Activated CD4-positive, alpha-beta T cell treated with anti-CD3 and anti-CD28 coated beads, Interleukin-2, amount 10 ng/mL, durations not matched to agents 7 days and 5 days (primary cell): ENCODE results near the gene ITPA. TPM values are rescaled to one million over a fixed set of nuclear protein-coding genes. Genes with fewer than 3 reads are reported as not detected.

Experiments
- CTCF ChIA-PET: fragments of 350-600 bp; sonication (Branson Sonifier 250); formaldehyde crosslinking; loops from one replicate; lab custom pipeline; 2021; ENCODE audit warnings: antibody characterized with exemption; lab: Charles Lee
- POLR2A ChIA-PET: fragments of 350-600 bp; sonication (Branson Sonifier 250); formaldehyde crosslinking; loops from one replicate; lab custom pipeline; 2021; ENCODE audit warnings: antibody characterized with exemption; lab: Charles Lee
- DNase-seq: peaks from one replicate; pipeline ENCODE4 v3.0.0-alpha.2; 2020
- H3K27ac Mint-ChIP-seq: one replicate; pipeline ENCODE4 v1.8.0; 2021; ENCODE audit warnings: mild to moderate bottlenecking, moderate library complexity, mixed read lengths
- H3K27me3 Mint-ChIP-seq: one replicate; pipeline ENCODE4 v1.8.0; 2021; ENCODE audit warnings: mixed read lengths
- H3K36me3 Mint-ChIP-seq: one replicate; pipeline ENCODE4 v1.8.0; 2021; ENCODE audit warnings: low read depth, mixed read lengths
- H3K4me1 Mint-ChIP-seq: one replicate; pipeline ENCODE4 v1.8.0; 2021; ENCODE audit warnings: mixed read lengths
- H3K4me3 Mint-ChIP-seq: one replicate; pipeline ENCODE4 v1.8.0; 2021; ENCODE audit warnings: mild to moderate bottlenecking, moderate library complexity, mixed read lengths
- H3K9me3 Mint-ChIP-seq: one replicate; pipeline ENCODE4 v1.8.0; 2021; ENCODE audit warnings: mixed read lengths
- total RNA-seq, 2 experiments: library from RNA; stranded (reverse); gene quantifications; one replicate each; pipeline ENCODE4 v1.2.3, GENCODE V29; 2021

The ITPA gene
- total RNA-seq, 2 experiments from 2014 or later, result 52.1 to 72.7 TPM

- ChIA-PET CTCF (interaction anchor here (0.6 to 1.1 kb wide), 2 partner anchors 9 to 20 kb away, joined by 3 to 4 read pairs; partner anchors contain the start of gene SLC4A11), POLR2A (no interaction called here)
- Mint-ChIP-seq H3K9me3 (no peaks in the 10 kb centered on the region), H3K27me3 (peaks cover 34% of the 10 kb centered on the region), H3K27ac (no peak overlapping the region), H3K4me3 (no peak overlapping the region), H3K4me1 (peaks cover 3% of the 10 kb centered on the region), H3K36me3 (no peaks in the 10 kb centered on the region)
- no peak for DNase-seq
Measured at GRCh38 chr20:3248993-3249347, 39.7 kb downstream of the ITPA start.

DNA sequence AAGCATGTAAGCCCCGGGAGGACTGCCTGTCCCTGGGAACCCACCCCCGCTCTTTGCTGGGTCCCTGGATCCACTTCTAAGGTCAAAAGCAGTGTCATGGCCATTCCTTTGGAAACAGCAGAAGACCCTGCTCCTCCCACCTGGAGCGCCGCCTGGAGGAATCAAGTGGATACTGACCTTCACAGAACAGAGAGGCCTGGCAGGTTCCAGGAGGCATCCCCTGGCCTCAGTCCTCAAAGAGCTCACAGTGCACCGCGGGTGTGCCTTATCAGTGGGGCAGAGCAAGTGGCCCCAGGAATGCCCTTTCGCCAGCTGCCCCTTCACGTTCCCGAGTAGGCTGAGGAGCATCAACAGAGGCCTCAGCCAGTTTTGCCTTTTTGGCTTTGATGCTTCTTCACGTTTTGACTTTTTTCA, 40.8 kb downstream of the ITPA start:
- H3K4me1 Mint-ChIP-seq, result peaks cover 3% of the 10 kb centered on the region

DNA sequence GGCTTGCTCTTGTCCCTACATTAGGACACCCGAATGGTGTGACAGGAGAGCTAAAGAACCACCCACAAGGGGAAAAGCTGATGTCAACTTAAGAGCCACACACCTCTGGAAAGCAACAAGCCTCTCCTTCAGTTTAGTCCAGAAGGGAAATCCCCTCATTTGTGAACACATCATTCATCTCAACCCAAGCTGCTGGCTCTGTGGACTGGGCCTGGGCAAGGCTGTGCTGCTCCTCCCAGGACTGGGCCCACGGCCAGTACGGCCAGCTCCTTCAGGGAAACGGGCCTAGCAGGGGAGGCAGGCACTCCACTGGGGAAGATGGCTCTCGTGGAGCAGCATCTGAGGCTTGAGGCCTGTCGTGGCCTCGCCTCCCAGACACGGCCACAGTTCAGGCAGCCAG, 42.5 kb downstream of the ITPA start:
- POLR2A ChIA-PET, result no interaction called here
- Mint-ChIP-seq H3K27ac (no peak overlapping the region), H3K36me3 (no peaks in the 10 kb centered on the region), H3K4me1 (peaks cover 3% of the 10 kb centered on the region), H3K9me3 (no peaks in the 10 kb centered on the region), H3K27me3 (peaks cover 20% of the 10 kb centered on the region), H3K4me3 (no peak overlapping the region)
- CTCF ChIA-PET, result interaction anchor here (1.0 kb wide), 1 partner anchor 12 kb away, joined by 3 read pairs; no protein-coding TSS in a partner anchor
- DNase-seq, result no peak

More for the DNA sequence above, 40.8 kb downstream of the ITPA start:
- CTCF ChIA-PET, result interaction anchor here (0.6 to 1.1 kb wide), 2 partner anchors 10 to 559 kb away, joined by 4 read pairs; partner anchors contain the start of gene SLC4A11
- Mint-ChIP-seq H3K4me3 (no peak overlapping the region), H3K36me3 (no peaks in the 10 kb centered on the region), H3K27ac (no peak overlapping the region), H3K27me3 (peaks cover 27% of the 10 kb centered on the region), H3K9me3 (no peaks in the 10 kb centered on the region)
- POLR2A ChIA-PET, result no interaction called here
- no peak for DNase-seq

- no peak for DNase-seq
- CTCF ChIA-PET, result no interaction called here
- Mint-ChIP-seq H3K4me3 (no peak overlapping the region), H3K4me1 (no peaks in the 10 kb centered on the region), H3K27ac (no peak overlapping the region), H3K27me3 (no peaks in the 10 kb centered on the region), H3K9me3 (no peaks in the 10 kb centered on the region), H3K36me3 (no peaks in the 10 kb centered on the region)
- POLR2A ChIA-PET, result no interaction called here
Measured at GRCh38 chr20:3255728-3256127, 46.4 kb downstream of the ITPA start.

DNA sequence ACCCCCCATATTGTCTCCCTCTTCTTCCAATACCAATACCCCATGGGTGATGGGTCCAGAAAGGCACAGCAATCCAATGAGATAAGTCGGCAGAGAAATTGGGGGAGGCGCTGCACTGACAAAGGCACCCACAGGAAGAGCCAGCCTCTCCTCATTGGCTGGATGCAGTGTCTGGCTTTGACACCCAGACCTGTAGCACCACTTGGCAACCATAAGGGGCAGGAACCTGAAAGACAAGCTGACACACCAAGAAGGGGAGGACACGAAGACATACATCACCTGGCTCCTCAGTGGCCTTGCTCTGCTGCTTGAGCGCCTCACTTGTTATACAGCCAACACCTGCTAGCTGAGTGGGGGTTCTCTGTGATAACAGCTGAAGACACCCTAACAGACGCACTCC, 49.1 kb downstream of the ITPA start:
- Mint-ChIP-seq H3K9me3 (no peaks in the 10 kb centered on the region), H3K4me3 (no peak overlapping the region), H3K27me3 (no peaks in the 10 kb centered on the region), H3K36me3 (peaks cover 4% of the 10 kb centered on the region), H3K27ac (no peak overlapping the region), H3K4me1 (no peaks in the 10 kb centered on the region)
- POLR2A ChIA-PET, result no interaction called here
- DNase-seq, result no peak
- CTCF ChIA-PET, result interaction anchor here (0.5 to 0.8 kb wide), 3 partner anchors 10 to 51 kb away, joined by 3 to 4 read pairs (median 3); no protein-coding TSS in a partner anchor

DNA sequence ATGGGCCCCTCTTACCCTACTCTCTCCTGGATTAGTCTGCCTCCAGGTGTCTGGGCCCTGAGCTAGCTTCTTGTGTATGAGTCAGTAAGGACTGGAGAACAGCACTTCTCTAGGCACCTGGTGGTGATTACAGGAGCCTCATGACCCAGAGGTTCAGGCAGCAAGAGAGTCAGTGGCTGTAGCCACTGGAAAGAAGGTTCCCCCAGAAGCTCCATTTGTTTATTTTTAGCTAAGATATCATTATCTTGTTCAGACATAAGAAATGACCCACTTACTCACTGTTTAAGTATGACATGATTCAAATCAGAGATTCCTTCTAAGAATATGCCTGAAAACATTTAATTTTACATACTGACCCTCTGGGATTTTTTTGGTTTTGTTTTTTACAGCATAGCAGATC, 53.3 kb downstream of the ITPA start:
- Mint-ChIP-seq H3K4me1 (no peaks in the 10 kb centered on the region), H3K27ac (no peak overlapping the region), H3K9me3 (no peaks in the 10 kb centered on the region), H3K27me3 (no peaks in the 10 kb centered on the region), H3K36me3 (peaks cover 4% of the 10 kb centered on the region), H3K4me3 (no peak overlapping the region)
- ChIA-PET CTCF (interaction anchor here (0.7 to 1.2 kb wide), 2 partner anchors 16 to 1186 kb away, joined by 3 read pairs; no protein-coding TSS in a partner anchor), POLR2A (no interaction called here)
- DNase-seq, result no peak

- no peaks in the 10 kb centered on the region for H3K9me3 Mint-ChIP-seq
- H3K27me3 Mint-ChIP-seq, result no peaks in the 10 kb centered on the region
- no peak for DNase-seq
- CTCF ChIA-PET, result no interaction called here
- POLR2A ChIA-PET, result no interaction called here
- H3K4me1 Mint-ChIP-seq, result no peaks in the 10 kb centered on the region
- H3K27ac Mint-ChIP-seq, result no peak overlapping the region
- no peaks in the 10 kb centered on the region for H3K36me3 Mint-ChIP-seq
- no peak overlapping the region for H3K4me3 Mint-ChIP-seq
Measured at GRCh38 chr20:3270051-3270450, 60.8 kb downstream of the ITPA start.

- CTCF ChIA-PET, result no interaction called here
- no peaks in the 10 kb centered on the region for H3K9me3 Mint-ChIP-seq
- H3K27ac Mint-ChIP-seq, result no peak overlapping the region
- H3K27me3 Mint-ChIP-seq, result no peaks in the 10 kb centered on the region
- no peaks in the 10 kb centered on the region for H3K36me3 Mint-ChIP-seq
- H3K4me3 Mint-ChIP-seq, result no peak overlapping the region
- no peaks in the 10 kb centered on the region for H3K4me1 Mint-ChIP-seq
- POLR2A ChIA-PET, result no interaction called here
- DNase-seq, result no peak
Measured at GRCh38 chr20:3273371-3273770, 64.1 kb downstream of the ITPA start.

Other genes starting within 250 kb of the ITPA start
- 1 to 10 TPM; 1.2 to 2.0 TPM for gene GNRH2, start 165.9 kb upstream of the ITPA start, total RNA-seq
- gene MRPS26, start 163.4 kb upstream of the ITPA start, total RNA-seq, result 10 to 100 TPM; 30.6 to 37.2 TPM
- gene OXT, start 137.9 kb upstream of the ITPA start, total RNA-seq, result not detected
- not detected for gene AVP, start 124.8 kb upstream of the ITPA start, total RNA-seq
- gene FASTKD5, start 49.6 kb upstream of the ITPA start, total RNA-seq, result 10 to 100 TPM; 22.2 to 24.4 TPM
- 1 to 10 TPM; 8.5 to 9.0 TPM for gene UBOX5, start 49.6 kb upstream of the ITPA start, total RNA-seq
- gene LZTS3, start 35.9 kb upstream of the ITPA start, total RNA-seq, result under 1 TPM; 0.62 to 0.65 TPM
- gene DDRGK1, start 4.8 kb upstream of the ITPA start, total RNA-seq, result 10 to 100 TPM; 46.5 to 58.9 TPM
- under 1 TPM; 0.50 to 0.77 TPM for gene SLC4A11, start 29.7 kb downstream of the ITPA start, total RNA-seq
- 1 to 10 TPM; 1.9 to 2.4 TPM for gene DNAAF9, start 198.2 kb downstream of the ITPA start, total RNA-seq